HepG2 (cell line): Measurements from ENCODE around the gene INSR. TPM values are rescaled to one million over a fixed set of nuclear protein-coding genes. Genes with fewer than 3 reads are reported as not detected.

Source experiments
- AGO1 ChIP-seq: fragments of 200-400 bp; formaldehyde crosslinking; IDR thresholded peaks from 2 replicates; pipeline ENCODE4 v1.6.1; 2017; ENCODE audit warnings: mild to moderate bottlenecking, low read depth, low read length, moderate library complexity; ENCODE audit not compliant: poor library complexity, severe bottlenecking
- CCDC6 ChIP-seq: sonication (generic); formaldehyde crosslinking; IDR thresholded peaks from 2 replicates; pipeline ENCODE4 v1.8.1; 2022; ENCODE audit warnings: mild to moderate bottlenecking, missing genetic modification reagents, moderate library complexity
- NFATC3 ChIP-seq: sonication (generic); formaldehyde crosslinking; IDR thresholded peaks from 2 replicates; pipeline ENCODE4 v1.5.1; 2020; ENCODE audit warnings: mild to moderate bottlenecking, missing genetic modification reagents
- PRDM15 ChIP-seq: sonication (generic); formaldehyde crosslinking; IDR thresholded peaks from 2 replicates; pipeline ENCODE4 v1.4.0; 2020; ENCODE audit warnings: missing genetic modification reagents
- RBFOX2 ChIP-seq: fragments of 200-400 bp; formaldehyde crosslinking; IDR thresholded peaks from 2 replicates; pipeline ENCODE4 v1.6.1; 2017; ENCODE audit warnings: low read depth, mild to moderate bottlenecking, low read length
- RBM22 ChIP-seq: fragments of 200-400 bp; formaldehyde crosslinking; optimal IDR thresholded peaks from 2 replicates; pipeline ENCODE3; 2017; ENCODE audit warnings: mild to moderate bottlenecking, low read length, moderate library complexity
- SRSF1 ChIP-seq: fragments of 200-400 bp; formaldehyde crosslinking; optimal IDR thresholded peaks from 2 replicates; pipeline ENCODE3; 2017; ENCODE audit warnings: mild to moderate bottlenecking, low read depth, low read length, moderate library complexity
- ZNF30 ChIP-seq: sonication (generic); formaldehyde crosslinking; IDR thresholded peaks from 2 replicates; pipeline ENCODE4 v1.5.0; 2020; ENCODE audit warnings: mild to moderate bottlenecking, missing genetic modification reagents
- ZNF337 ChIP-seq: sonication (generic); formaldehyde crosslinking; IDR thresholded peaks from 2 replicates; pipeline ENCODE4 v1.5.1; 2020; ENCODE audit warnings: missing genetic modification reagents, low read depth, mild to moderate bottlenecking, borderline replicate concordance
- polyA plus RNA-seq, 8 experiments: library from polyadenylated mRNA; depleted of rRNA in 3 of 8; stranded (reverse) in 7 of 8; unstranded in 1 of 8; fragments of >200 nt; fragmentation: Illumina TruSeq in 4 of 8; extraction: Trizol in 4 of 8; gene quantifications; 2 replicates each; pipeline versions ENCODE4 v1.2.1 to v1.2.3, GENCODE V29; 2011 to 2016; ENCODE audit warnings: low read depth in 4 of 8, missing spikeins in 1 of 8, mixed read lengths in 1 of 8; ENCODE audit not compliant: insufficient read depth in 1 of 8
- total RNA-seq, 5 experiments: library from RNA; depleted of rRNA; stranded (reverse); fragments of >200 nt; fragmentation: Illumina TruSeq; extraction: Trizol; gene quantifications; 2 replicates each; pipeline ENCODE4 v1.2.3, GENCODE V29; 2016; ENCODE audit warnings: low read depth in 1 of 5
- TF ChIP-seq, protein P1 (sequence below): sonication (generic); formaldehyde crosslinking; IDR thresholded peaks from 2 replicates; pipeline ENCODE4 v1.8.1; 2023; ENCODE audit warnings: mild to moderate bottlenecking, missing genetic modification reagents
- TF ChIP-seq, protein P2 (sequence below): sonication (generic); formaldehyde crosslinking; IDR thresholded peaks from 2 replicates; pipeline ENCODE4 v1.5.1; 2020; ENCODE audit warnings: missing genetic modification reagents, mild to moderate bottlenecking, borderline replicate concordance
- TF ChIP-seq, protein P3 (sequence below): sonication (generic); formaldehyde crosslinking; IDR thresholded peaks from 2 replicates; pipeline ENCODE4 v1.4.0; 2020; ENCODE audit warnings: missing genetic modification reagents

The INSR gene
- total and polyA plus RNA-seq, 2 of the 13 experiments (the other 11 are each of a cell fraction or from before 2014, with no cell fraction given), result 24.2 to 29.8 TPM

DNA sequence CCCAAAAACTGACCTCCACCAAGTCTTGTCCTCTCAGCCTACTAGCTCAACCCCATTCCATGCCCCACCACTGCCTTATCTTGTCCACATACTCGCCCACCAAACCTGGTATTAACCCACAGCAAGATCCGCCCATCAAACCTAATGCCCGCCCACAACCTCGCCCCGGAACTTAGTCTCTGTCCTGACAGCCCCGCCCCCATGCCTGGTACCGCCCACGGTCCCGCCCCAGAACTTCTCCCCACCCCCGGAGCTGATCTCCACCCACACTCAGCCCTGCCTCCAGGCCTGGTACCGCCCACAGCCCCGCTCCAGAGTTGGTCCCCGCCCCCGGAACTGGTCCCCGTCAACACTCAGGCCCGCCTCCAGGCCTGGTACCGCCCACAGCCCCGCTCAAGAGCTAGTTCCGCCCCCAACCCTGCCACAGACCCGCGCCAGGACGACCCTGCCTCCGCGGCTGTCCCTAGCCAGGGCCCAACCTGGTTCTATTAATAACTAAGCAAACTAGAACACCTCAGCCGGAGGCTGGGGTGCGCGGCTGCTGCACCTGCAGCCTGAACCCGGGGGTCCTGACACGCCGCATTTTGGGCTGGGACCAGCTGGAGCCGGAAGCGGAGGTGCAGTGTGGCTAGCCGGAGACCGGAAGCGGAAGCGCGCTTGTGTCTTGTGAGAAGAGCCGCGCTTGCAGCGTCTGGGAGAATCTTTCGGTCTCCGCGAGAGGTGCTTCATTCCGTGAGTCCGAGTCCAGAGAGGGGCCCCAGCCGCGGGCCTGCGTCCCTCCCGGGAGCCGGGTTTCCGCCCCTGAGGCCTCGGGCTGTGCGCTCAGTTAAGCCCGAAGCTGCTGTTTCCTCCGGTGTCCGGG lies 224.9 kb downstream of the INSR start, which contains the start of gene ZNF557 (continued):
- TF ChIP-seq PRDM15 (CRISPR knock-in tag) (no peak), RBM22 (peak; percentile 24), SRSF1 (peak; percentile 56), NFATC3 (no peak), AGO1 (peak; percentile 75), CCDC6 (CRISPR knock-in tag) (peak; percentile 68; the same call in 1 of the 2 replicates), ZNF30 (no peak), ZNF337 (CRISPR knock-in tag) (0 out of 2 replicates have a peak, but pooled peaks have one; percentile 70), RBFOX2 (peak; percentile 94)
- TF ChIP-seq, protein P1, sequence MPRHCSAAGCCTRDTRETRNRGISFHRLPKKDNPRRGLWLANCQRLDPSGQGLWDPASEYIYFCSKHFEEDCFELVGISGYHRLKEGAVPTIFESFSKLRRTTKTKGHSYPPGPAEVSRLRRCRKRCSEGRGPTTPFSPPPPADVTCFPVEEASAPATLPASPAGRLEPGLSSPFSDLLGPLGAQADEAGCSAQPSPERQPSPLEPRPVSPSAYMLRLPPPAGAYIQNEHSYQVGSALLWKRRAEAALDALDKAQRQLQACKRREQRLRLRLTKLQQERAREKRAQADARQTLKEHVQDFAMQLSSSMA (CRISPR knock-in tag), result peak; percentile 74; the same call in 1 of the 2 replicates
- TF ChIP-seq, protein P2, sequence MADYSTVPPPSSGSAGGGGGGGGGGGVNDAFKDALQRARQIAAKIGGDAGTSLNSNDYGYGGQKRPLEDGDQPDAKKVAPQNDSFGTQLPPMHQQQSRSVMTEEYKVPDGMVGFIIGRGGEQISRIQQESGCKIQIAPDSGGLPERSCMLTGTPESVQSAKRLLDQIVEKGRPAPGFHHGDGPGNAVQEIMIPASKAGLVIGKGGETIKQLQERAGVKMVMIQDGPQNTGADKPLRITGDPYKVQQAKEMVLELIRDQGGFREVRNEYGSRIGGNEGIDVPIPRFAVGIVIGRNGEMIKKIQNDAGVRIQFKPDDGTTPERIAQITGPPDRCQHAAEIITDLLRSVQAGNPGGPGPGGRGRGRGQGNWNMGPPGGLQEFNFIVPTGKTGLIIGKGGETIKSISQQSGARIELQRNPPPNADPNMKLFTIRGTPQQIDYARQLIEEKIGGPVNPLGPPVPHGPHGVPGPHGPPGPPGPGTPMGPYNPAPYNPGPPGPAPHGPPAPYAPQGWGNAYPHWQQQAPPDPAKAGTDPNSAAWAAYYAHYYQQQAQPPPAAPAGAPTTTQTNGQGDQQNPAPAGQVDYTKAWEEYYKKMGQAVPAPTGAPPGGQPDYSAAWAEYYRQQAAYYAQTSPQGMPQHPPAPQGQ (CRISPR knock-in tag), result no peak
- TF ChIP-seq, protein P3, sequence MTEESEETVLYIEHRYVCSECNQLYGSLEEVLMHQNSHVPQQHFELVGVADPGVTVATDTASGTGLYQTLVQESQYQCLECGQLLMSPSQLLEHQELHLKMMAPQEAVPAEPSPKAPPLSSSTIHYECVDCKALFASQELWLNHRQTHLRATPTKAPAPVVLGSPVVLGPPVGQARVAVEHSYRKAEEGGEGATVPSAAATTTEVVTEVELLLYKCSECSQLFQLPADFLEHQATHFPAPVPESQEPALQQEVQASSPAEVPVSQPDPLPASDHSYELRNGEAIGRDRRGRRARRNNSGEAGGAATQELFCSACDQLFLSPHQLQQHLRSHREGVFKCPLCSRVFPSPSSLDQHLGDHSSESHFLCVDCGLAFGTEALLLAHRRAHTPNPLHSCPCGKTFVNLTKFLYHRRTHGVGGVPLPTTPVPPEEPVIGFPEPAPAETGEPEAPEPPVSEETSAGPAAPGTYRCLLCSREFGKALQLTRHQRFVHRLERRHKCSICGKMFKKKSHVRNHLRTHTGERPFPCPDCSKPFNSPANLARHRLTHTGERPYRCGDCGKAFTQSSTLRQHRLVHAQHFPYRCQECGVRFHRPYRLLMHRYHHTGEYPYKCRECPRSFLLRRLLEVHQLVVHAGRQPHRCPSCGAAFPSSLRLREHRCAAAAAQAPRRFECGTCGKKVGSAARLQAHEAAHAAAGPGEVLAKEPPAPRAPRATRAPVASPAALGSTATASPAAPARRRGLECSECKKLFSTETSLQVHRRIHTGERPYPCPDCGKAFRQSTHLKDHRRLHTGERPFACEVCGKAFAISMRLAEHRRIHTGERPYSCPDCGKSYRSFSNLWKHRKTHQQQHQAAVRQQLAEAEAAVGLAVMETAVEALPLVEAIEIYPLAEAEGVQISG (CRISPR knock-in tag), result peak; percentile 88
